Epithelial cell of proximal tubule (primary cell): Measurements from ENCODE around the gene PLEKHA3. TPM values are rescaled to one million over a fixed set of nuclear protein-coding genes. Genes with fewer than 3 reads are reported as not detected.

ENCODE experiments used
- DNase-seq: peaks from one replicate; pipeline ENCODE4 v3.0.0-alpha.2; 2011; ENCODE audit warnings: low read depth
- H3K4me3 ChIP-seq: 2 replicates; pipeline ENCODE4 v1.5.1; 2011; ENCODE audit warnings: low read depth, mild to moderate bottlenecking, low read length
- total RNA-seq: library from RNA; depleted of rRNA; stranded (reverse); fragments of >200 nt; gene quantifications from 2 replicates; pipeline ENCODE4 v1.2.3, GENCODE V29; 2015
- TF ChIP-seq, protein P1 (sequence below): conservative IDR thresholded peaks from 2 replicates; pipeline ENCODE4 v1.5.1; 2012; ENCODE audit warnings: low read depth, mild to moderate bottlenecking, low read length

Gene PLEKHA3
- total RNA-seq, 1 donor from 2014 or later: 13.7 TPM

GRCh38 chr2:178498137-178498536 is 17.9 kb downstream of the PLEKHA3 start:
- TF ChIP-seq, protein P1, sequence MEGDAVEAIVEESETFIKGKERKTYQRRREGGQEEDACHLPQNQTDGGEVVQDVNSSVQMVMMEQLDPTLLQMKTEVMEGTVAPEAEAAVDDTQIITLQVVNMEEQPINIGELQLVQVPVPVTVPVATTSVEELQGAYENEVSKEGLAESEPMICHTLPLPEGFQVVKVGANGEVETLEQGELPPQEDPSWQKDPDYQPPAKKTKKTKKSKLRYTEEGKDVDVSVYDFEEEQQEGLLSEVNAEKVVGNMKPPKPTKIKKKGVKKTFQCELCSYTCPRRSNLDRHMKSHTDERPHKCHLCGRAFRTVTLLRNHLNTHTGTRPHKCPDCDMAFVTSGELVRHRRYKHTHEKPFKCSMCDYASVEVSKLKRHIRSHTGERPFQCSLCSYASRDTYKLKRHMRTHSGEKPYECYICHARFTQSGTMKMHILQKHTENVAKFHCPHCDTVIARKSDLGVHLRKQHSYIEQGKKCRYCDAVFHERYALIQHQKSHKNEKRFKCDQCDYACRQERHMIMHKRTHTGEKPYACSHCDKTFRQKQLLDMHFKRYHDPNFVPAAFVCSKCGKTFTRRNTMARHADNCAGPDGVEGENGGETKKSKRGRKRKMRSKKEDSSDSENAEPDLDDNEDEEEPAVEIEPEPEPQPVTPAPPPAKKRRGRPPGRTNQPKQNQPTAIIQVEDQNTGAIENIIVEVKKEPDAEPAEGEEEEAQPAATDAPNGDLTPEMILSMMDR: no peak
- no peak overlapping the region for H3K4me3 ChIP-seq
- DNase-seq: no peak

DNA sequence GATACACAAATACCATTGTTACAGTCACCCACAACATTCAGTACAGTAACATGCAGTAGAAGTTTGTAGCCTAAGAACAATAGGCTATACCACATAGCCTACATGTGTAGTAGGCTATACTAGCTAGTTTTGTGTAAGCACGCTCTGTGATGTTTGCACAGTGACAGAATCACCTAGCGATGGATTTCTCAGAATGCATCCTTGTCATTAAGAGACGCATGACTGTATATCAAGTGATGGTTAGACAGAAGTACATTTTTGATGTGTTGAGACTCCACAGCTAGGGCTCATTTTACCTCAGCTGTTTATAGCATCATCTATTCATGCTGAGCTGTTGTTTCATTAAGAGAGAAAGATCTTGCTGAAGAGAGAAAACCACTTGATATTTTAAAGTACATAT is 19.4 kb downstream of the PLEKHA3 start:
- no peak overlapping the region for H3K4me3 ChIP-seq
- TF ChIP-seq, protein P1: no peak
- DNase-seq: no peak

DNA sequence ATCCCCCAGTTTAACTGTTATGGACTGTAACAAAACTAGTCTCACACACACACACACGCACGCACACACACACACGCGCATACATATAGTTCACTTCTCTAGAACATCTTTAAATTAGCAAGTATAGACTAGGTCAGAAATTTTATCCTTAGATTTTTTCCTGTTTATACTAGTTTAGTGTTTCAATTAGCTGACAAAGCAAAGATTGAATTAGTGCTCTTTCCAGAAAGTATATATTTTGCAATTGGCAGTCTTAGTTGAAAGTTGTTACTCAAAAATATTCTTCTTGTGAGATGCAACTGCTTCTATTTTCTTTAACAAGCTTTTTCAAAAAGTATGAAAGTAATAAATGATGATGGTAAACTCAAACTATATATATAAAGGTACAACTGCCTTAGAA is 22.5 kb downstream of the PLEKHA3 start:
- TF ChIP-seq, protein P1: no peak
- H3K4me3 ChIP-seq: no peak overlapping the region
- no peak for DNase-seq

DNA sequence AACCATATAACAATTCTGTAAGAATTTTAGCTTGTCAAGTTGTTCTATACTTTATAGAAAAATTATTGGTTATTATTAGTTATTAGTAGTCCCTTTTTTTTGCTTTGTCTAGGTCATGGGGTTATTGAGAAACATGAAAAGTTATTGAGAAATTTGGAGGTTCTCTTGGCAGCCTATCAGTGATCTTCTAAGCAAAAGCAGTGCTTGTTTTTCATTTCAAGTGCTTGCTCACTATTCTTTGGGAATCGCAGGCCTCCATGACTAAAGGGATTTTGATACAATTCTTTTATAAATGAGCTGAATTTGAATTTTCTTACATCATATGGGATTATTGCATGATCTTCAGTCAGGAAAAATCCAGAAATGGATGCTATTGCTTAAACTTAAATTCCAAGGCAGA is 25.8 kb downstream of the PLEKHA3 start:
- DNase-seq: no peak
- TF ChIP-seq, protein P1: no peak
- no peak overlapping the region for H3K4me3 ChIP-seq

GRCh38 chr2:178506524-178506923 is 26.3 kb downstream of the PLEKHA3 start:
- TF ChIP-seq, protein P1: no peak
- no peak overlapping the region for H3K4me3 ChIP-seq
- DNase-seq: no peak

GRCh38 chr2:178506949-178507348 is 26.7 kb downstream of the PLEKHA3 start:
- no peak overlapping the region for H3K4me3 ChIP-seq
- TF ChIP-seq, protein P1: no peak
- DNase-seq: no peak

GRCh38 chr2:178508646-178509045 is 28.4 kb downstream of the PLEKHA3 start:
- TF ChIP-seq, protein P1: no peak
- H3K4me3 ChIP-seq: no peak overlapping the region
- DNase-seq: no peak
